Middle frontal gyrus (tissue), 1 donor: ENCODE measurements around the gene RNF150.

ENCODE experiments used
- DNase-seq: peaks from one replicate; pipeline ENCODE4 v3.0.0-alpha.2; 2015; ENCODE audit warnings: low spot score; ENCODE audit errors: extremely low spot score

Gene RNF150

DNA sequence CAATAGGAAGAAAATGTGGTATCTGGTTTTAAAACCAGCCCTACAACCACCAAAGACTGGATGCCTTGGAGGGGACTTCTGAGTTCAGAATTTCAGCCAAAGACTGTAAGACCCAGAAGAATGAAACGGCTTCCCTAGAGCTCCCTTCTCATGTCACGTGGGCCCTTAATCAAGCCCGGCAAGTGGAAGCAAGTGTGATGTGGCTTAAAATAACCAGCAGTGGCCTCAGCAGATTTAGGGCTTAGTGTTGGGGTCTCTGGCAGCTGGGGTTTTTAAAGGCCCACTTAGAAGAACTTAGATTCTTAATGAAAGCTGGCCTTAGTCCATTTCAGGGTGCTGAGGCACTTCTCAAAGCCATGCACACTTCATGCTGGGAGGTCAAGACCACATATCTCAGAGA lies 265.9 kb downstream of the RNF150 start:
- DNase-seq = no peak

DNA sequence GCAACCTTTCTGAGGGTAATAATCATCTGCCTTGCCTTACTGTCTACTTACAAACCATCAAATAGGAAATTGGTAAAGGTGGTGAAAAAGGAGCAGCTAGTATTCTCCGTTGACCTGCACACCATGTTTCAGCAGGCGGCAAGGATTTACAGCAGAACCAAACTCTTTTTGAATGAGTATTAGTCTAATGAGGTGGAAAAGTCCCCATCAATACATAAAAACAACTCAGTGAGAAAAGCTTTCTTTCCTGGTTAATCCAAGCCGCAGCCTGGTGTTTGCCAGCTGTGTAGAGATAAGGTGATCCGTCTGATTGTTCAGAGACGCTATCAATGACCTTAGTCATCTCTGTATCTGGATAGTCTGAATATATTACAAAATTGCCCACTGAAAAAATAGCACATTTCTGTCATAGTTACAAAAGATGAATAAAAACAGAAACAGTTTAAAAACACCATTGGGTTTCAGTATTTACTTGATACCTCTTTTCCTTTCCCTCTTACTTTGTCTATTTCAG lies 266.7 kb downstream of the RNF150 start:
- no peak for DNase-seq

DNA sequence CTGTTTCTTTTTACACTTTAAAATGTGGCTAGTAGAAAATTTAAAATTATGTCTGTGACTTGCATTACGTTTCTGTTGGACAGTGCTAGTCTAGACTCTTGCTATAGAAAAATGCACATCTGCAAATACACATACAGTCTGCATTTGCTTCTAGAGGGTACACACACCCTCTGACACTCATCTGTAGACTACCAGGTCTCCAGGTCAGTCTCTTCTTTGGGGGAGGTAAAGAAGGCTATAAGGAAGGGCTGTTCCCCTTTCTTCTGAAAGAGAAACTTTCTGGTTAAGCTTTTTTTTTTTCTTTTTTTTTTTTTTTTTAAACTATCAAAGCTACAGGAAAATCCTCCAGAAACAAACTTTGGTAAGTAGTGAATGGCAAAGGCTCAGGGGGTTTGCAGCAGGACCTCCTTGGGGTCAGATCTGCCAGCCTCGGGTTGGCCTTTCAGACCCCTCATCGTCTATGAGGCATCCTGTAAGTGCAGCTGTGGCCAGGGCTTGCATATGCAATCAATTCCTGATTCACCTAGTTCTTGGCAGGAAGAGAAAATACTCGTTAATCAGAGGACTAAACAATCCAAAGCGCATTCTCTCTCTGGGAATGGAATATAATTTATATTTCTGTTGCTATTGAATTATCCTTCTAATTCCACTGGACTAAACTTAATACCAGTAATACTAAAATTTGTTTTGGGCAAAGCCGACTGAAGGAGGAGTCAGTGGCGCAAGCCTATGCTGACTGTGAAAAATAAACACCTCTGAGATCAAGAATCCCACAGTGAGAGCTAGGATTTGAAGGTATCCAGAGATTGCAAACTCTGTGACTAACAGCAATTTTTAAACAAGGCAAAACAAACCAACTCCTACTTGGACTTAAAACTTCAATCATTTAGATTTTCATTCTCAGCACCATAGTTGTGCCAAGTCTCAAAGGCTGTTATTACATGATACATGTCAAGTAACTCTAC lies 267.7 kb downstream of the RNF150 start:
- no peak for DNase-seq

DNA sequence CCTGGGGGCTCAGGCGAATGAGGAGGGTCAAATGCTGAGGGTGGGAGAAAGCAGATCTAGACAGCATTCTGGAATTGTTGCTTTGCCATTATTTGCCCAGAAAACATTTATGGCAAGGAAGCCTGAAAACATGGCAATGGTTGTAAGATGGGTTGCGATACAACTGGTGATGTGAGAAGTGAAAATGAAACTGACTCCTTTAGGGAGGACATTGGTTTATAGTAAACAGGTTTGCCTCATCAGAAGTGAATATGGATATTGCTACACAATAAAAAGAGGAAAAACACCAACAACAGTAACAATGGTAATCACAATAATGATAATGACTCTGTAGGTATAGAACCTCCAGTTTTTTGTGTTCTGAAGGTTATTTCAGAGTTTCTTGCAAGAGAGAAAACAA lies 270.1 kb downstream of the RNF150 start:
- DNase-seq = no peak

DNA sequence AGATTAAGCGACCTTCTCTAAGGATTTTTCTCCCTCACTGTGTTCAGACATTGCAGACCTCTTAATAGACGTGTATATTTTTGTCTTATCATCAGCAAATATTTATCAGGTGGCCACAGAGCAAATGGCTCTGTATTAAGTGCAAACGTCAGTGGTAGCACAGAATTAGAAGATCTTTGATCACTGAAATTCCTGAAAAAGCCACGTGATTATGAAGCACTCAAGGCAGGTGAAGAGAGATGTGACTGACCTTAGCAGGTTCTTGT lies 271.2 kb downstream of the RNF150 start:
- no peak for DNase-seq

DNA sequence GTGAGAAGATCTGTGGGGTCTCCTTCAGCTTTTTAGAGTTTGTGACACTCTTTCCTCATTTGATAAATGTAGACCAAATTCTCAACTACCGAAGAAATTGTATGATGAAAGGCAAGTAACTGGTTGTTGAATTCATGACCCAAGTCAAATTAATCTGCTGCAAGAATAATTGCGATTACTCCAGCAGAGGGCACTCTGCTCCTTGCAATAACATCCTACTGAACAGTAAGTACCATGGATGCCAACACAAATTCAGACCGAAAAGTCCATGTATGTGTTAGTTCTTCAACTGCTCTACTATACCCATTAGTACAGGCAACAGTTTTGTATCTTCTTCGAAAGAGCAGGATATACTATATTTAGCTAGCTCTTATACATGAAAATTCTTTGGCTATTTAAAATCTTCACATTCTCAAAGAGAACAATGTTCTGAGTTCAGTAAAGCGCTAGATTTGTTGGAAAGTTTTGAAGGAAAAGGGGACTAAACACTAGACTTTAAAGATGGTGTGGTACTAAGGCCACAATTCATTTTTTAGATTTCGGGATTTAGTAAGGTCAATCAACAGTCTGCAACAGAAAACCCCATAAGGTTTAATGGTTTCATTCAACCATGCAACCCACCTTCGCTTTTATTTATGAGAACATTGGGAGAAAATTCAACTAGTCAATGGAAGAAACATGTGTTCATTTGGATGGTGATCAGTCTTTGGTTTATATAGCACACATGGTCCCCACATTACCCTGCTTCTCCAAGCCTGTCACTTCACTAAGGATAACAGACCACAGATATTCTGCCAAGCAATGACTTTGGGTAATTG lies 271.7 kb downstream of the RNF150 start:
- DNase-seq = peak; percentile 78

DNA sequence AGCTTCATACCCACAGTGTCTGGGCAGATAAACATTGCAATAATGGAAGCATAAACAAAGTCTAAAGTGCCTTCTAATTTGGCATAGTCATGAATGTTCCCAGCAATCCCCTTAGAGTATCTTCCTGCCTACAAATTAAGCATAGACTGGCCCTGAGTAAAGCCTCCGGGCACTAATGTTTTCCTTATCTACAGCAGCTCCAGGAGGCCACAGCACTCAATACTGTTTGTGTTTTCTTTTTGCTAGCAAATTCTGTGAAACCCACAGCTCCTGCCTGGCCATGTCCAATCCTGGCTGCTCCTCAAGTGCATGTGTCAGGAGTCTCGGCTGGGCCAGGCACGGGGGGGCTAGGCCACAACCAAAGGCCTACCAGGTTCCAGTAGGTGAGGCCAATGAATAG lies 274.4 kb downstream of the RNF150 start:
- DNase-seq = no peak

DNA sequence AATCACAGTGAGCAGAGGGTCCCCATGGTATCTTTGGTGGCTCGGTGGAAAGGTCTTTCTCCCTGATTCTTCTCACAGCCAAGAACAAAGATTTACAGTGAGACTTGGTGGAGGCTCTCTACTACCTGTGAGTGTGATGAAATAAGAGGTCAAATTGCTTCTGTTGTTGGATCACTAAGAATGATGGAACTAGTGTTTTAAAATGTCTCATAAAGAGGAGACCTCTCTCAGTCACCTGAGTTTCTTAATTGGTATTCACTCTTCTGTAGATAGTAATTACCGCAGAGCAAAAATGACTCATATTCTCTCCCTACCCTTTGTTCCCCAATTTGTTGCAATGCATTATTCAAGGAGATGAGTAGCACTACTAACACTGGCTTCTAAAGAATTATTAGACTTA lies 276.2 kb downstream of the RNF150 start:
- no peak for DNase-seq

DNA sequence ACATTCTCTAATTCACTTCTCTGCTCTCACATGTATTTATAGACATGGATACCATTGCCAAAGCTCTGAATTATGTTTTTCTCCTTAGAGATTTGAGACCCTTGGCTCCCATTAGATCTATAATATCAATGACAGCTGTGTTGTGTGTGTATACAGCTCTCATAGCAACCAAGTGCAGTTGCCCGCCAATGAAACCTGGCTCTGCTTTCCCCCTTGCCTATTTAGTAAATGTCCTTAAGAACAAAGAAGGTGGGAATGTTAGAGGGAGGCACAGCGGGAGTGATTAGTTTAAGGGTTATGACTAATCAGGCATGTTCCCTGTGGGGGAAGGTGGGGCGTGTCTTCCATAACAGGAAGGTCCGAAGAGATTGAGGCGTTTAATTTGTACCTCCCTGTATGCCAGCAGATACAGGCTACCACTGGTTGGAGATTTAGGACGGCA lies 276.6 kb downstream of the RNF150 start:
- DNase-seq = no peak

DNA sequence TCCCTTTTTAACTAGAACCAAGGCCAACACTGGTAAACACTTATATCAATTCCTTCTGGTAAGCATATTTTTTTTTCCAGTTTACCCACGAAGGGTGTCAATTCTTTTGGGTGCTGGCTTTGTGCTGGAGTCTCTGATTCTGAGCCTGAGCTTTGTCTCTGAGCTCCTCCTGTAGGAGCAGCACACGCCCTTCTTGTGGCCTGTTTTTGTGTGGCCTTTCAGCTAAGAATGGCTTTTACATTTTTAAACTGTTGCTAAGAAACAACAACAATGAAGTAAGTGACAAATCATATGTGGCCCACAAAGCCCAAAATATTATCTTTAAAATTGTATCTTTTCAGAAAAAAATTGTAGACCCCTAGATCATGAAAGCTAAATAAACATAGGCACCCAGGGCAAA lies 279.1 kb downstream of the RNF150 start:
- no peak for DNase-seq

DNA sequence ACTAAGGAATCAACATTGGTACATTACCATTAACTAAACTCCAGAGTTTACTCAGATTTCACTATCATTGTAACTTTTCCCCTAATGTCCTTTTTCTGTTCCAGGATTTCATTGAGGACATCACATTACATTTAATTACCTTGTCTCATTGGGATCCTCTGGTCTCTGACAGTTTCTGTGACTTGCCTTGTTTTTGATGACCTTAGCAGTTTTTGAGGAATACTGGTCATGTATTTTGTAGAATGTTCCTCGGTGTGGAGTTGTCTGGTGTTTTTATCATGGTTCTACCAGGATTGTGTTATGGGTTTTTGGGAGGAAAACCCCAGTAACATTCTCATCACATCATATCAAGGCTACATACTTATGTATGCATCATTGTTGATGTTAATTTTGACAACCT lies 281.5 kb downstream of the RNF150 start:
- DNase-seq = no peak

DNA sequence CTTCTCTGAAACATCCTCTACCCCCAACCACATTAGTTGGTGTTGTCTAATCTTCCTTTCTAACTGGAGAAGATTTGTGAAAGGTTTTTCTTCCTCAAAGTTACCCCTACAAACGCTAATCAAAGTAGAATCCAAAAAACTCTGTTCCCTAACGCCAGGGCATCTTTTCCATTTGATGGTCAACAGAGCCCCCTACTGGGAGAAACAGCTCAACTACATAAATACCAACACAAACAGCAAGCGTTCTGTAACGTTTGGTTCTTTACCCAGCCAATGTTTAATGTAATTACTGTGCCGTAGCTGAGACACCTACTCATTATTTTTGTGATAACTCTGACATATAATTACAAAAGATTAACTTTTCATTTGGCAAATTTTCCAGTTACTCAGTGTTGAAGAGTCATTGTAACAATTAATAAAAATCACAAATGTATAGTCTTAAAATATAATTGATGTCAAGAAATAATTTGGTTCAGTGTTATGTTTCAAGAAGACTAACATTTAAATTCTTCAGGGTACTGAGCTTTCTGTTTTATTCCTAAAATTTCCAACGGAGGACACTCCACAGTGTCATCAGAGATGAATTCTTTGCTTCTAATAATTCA lies 282.1 kb downstream of the RNF150 start:
- DNase-seq = peak; percentile 48

DNA sequence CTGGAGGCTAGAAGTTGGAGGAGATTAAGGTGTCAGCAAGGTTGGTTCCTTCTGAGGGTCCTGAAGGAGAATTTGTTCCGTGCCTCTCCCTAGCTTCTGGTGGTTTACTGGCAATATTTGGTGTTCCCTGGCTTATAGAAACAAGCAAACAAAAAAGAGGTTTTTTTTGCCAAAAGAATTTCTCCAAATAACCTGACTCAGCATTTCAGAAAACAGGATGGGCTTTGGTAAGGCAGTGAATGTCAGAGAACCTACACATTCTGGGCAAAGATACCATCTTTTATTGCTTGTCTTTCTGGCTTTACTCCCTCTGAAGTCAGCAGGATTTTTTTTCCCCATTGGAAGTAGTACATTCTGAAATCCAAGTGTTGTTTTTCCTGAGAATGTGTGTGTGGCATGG lies 283.7 kb downstream of the RNF150 start:
- DNase-seq = no peak

DNA sequence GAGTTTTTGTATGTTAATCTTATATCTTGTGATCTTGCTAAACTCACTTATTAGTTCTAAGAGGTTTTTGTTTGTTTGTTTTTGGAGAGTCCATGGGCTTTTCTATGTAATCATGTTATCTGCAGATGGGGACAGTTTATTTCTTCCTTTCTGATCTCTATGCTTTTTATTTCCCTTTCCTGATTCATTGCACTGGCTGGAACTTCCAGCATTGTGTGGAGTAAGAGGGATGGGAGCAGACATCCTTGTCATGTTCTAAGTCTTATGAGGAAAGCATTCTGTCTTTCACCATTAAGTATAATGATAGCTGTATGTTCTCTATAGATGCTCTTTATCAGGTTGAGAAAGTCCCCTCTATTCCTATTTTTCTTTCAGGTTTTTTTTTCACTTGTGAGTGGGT lies 286.5 kb downstream of the RNF150 start:
- DNase-seq = no peak

DNA sequence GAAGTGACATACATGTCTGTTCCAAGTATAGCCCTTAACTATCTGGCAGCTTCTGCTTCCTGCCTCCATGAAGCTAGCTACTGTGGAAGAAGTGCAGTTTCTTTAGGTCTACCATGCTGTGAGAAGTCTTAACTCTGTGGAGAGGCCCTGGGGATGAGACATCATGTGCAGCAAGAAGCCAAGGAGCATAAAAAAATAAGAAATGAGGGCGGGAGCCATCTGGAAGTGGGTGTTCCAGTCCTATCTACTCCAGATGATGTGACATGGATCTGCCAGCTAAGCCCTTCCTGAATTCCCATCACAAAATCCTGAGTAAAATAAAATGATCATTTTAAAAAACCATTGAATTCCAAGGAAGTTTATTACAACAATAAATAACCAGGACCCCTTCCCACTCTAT lies 289.2 kb downstream of the RNF150 start:
- no peak for DNase-seq

DNA sequence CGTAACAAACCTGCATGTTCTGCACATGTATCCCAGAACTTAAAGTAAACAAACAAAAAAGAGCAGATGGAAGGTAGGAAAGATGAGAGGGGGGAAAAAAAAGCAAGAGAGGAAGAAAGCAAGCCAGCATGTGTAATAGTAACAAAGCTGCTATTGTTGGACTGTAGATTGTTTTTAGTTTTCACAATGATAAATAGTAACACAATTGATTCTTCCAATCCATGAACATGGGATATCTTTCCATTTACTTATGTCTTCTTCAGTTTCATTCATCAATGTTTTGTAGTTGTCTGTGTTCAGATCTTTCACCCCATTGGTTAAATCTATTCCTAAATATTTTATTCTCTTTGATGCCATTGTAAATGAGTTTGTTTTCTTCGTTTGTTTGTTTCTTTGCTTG lies 292.1 kb downstream of the RNF150 start:
- no peak for DNase-seq

DNA sequence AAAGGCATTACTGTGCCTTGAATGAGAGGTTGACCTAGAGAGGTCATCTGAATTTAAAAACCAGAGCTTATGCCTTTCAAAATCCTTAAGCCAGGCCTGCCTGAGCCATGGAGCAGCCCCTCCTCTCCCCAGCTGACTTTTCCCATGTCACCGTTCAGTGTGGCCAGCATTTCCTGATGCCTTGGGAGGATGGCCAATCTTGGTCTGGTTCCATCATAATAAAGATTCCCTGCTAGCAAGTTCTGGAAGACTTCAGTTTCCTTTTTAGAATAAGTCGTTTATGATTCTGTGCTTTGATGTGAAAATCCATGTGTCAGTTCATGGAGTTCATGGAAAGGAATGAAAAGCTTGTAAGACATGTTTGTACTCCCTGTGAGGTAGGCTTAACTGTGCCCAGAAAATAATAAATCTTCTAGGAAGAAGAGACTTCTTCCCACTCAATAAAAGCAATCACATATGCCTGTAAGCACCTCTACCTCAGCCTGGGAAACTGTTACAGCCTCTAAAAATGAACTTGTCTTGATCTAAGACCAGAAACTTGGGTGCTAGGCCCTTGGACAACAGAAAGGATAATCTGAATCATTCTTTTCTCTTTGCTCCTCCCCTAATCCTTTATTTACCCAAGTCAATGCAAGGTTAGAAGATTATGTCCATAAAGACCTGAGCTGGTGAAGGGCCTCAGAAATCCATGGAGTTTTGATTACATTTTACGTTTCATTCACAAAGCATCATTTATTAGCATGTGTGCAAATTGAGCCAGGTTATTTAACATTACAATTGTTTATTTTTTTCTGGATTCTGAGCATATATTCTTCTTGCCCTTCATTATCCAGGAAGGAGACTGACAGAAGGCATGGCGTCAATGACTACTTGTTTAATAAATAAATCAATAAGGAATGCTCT lies 293.1 kb downstream of the RNF150 start:
- no peak for DNase-seq

DNA sequence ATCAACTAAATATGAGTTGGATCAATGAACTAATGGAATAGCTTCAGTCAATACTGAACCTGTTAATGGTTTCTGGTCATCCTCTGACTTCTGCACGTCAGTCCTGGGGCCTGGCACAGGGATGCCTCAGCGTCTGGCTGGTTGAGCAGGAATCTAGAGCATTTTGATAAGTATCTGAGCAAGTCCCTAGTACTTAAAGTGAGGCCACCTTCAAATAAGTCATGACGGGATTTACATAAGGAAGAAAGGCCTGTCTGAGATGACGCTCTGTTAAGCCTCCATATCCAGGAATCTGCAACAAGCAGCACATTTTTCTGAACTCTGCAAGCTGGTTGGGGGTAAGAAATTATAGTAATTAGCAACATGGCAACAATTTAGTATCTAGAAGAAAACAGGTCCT lies 293.9 kb downstream of the RNF150 start:
- DNase-seq = no peak

DNA sequence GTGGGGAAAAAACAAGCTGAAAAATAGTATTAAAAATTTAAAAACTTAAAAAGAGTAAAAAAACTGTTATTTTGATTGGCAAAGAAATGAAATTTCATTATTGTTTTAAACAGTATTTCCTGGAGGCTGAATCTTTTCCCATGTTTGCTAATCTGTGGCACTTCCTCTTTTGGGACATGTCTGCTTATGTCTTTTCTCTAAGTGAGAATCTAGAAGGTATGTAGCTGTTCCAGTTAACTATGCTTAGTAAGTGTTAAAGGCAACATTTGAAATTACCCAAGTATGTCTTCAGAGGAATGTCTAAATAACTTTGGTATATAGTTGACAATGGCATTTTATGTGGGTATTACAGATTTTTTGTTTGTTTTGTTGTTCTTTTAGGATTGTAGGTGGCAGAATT lies 295.5 kb downstream of the RNF150 start:
- no peak for DNase-seq

DNA sequence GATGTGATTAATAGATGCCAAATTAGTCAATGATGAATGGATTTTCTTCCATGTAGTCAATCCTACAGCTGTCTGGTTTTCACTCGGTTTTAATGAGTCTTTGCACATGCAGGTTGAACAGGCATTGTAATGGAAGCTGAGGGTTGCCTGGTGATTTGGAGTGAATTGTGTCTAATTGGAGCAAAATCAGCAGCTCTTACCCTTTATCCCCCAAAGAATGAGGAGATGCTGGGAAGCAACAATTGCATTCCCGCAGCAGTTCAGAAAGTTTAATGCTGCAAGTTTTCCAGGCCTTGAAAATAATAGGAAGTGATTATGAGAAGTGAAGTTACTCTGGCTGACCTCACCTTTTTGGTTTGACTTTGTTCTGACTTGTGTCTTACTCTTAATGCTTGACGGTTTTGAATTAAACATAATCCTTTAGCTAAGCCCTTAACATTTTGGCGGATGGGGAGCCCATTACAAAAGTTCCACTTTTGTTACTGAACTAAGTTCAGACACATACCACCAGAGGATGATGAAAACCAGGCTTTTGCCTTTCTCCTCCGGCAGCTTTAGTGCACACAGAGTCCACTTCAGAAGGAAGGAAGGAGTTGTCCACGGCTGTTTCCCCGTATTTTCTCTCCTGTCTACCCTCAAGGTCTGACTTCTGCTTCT lies 298.3 kb downstream of the RNF150 start:
- DNase-seq = no peak

DNA sequence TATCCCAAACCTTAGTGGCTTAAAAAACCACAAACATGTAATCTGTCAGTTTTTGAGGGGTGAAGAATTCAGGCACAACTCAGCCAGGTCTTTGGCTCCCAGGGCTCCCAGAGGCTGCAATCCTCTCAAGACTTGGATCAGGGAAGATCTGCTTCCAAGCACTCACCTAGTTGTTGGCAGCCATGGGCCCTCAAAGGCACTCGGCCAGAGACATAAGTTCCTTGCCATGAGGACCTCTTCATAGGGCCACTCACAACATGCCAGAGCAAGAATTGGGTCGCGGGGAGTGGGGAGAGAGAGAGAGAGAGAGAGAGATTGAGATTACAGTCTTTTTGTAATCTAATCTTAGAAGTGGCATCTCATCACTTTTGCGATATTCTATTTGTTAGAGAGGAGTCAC lies 300.0 kb downstream of the RNF150 start:
- DNase-seq = no peak
